ENCODE results near the gene HDAC10.
A peak's percentile ranks its signal among the peaks of the same experiment; 100 is the strongest.

Gene HDAC10

GRCh38 chr22:50200461-50201190 lies 50.4 kb downstream of the HDAC10 start, which contains the start of gene SELENOO:
Gene SELENOO (plus strand): TSS chr22:50201011. CDS start chr22:50201037, 26 bp downstream.
- peak; percentile 99 for DNase-seq (ENCODE audit: low spot score)

GRCh38 chr22:50199829-50200460 lies 51.1 kb downstream of the HDAC10 start:
- DNase-seq (ENCODE audit: low spot score) = no peak

- no peak for DNase-seq (ENCODE audit: low spot score)
Observed at GRCh38 chr22:50199251-50199721, 51.8 kb downstream of the HDAC10 start.

DNA sequence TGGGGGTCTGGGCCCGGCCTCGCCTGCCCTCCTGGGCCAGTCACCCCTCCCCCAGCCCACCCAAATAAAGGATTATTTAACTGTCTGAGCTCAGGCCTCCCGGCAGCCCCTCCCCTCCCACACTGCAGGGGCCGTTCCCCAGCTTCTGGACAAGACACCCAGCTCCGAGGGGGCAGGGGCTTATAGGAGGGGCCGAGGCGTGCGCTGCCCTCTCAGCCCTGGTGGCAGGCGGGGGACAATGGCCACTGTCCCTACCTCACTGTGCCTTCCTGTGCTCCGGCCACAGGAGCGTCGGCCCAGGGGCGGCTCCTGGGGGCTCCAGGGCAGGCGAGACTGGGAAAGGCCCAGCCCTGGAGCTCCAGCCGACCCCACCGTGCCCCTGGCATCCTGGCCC lies 52.4 kb downstream of the HDAC10 start:
- no peak for DNase-seq (ENCODE audit: low spot score)

GRCh38 chr22:50197856-50198623 lies 53.0 kb downstream of the HDAC10 start:
- DNase-seq (ENCODE audit: low spot score) = no peak

DNA sequence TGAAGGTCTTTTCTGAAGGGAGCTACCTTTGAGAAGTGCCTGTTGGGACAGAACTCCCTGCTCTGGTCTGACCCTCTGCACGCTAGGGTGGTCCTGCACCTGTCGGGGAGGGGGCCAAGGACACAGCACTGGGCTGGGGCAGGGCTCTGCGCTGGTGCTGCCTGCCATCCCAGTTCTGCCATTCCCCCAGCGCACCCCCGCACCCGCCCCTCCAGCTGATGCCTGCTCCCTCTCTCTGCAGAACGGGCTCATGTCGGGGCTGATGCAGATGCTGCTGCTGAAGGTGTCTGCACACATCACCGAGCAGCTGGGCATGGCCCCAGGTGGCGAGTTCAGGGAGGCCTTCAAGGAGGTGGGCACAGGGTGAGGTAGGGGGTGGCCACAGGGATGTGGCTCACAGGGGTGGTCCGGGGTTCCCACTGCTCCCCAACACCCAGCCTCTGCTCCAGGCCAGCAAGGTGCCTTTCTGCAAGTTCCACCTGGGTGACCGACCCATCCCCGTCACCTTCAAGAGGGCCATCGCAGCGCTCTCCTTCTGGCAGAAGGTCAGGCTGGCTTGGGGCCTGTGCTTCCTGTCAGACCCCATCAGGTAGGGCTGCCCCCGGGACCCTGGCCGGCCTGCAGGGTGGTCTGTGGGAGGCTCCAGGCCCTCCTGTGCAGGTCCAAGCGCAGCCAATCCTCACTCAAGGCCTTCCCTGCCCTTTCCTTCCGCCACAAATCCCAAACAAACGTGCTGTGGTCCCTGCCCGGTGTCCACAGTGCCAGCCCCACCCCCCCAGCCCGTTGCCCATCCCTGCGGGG lies 53.9 kb downstream of the HDAC10 start:
- DNase-seq (ENCODE audit: low spot score) = no peak

DNA sequence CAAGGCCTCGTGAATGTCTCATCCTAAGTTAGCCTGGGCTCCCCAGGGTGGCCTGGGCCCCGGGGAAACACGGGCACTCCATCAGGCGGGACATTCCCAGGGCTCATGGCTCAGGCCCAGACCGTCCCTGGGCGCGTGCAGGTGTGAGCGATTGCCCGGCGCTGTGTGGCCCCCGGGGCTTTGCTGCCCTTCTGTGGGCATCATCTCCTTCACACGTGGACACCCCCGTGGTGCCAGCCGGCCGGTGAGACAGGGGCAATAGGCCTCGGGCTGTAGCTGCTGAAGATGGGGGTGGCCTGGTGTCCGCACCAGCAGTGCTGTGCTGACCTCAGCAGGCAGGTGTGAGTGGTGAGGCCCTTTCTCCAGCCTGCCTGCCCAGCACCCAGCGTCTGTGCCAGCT lies 54.8 kb downstream of the HDAC10 start:
- DNase-seq (ENCODE audit: low spot score) = no peak
